G401 (cell line): ENCODE measurements around the gene MC1R. TPM values are rescaled to one million over a fixed set of nuclear protein-coding genes. Genes with fewer than 3 reads are reported as not detected.

Experiments used
- total RNA-seq: library from RNA; depleted of rRNA; stranded (reverse); fragments of >200 nt; shearing (Covaris generic); gene quantifications from 2 replicates; pipeline ENCODE4 v1.2.3, GENCODE V29; 2014; rRNA removed

The MC1R gene
- total RNA-seq, 1 experiment from 2014 or later: 17.2 TPM

Other genes with a start within 250 kb of the MC1R start
- gene CDK10, start 232.2 kb upstream of the MC1R start, total RNA-seq: 57.2 and 58.8 TPM in 2 replicates
- gene SPATA2L, start 217.2 kb upstream of the MC1R start, total RNA-seq: 94.8 and 114 TPM in 2 replicates
- 7.3 and 7.6 TPM in 2 replicates for gene VPS9D1, start 198.0 kb upstream of the MC1R start, total RNA-seq
- gene ZNF276, start 197.3 kb upstream of the MC1R start, total RNA-seq: 7.8 and 19.9 TPM in 2 replicates
- gene FANCA, start 102.2 kb upstream of the MC1R start, total RNA-seq: 24.0 and 36.2 TPM in 2 replicates
- gene SPIRE2, start 90.4 kb upstream of the MC1R start, total RNA-seq: 21.7 and 37.2 TPM in 2 replicates
- gene TCF25, start 45.3 kb upstream of the MC1R start, total RNA-seq: 132 and 147 TPM in 2 replicates
- gene TUBB3, start 4.5 kb downstream of the MC1R start, total RNA-seq: 264 and 266 TPM in 2 replicates
- gene DEF8, start 29.9 kb downstream of the MC1R start, total RNA-seq: 122 and 167 TPM in 2 replicates
- gene DBNDD1, start 100.6 kb downstream of the MC1R start, total RNA-seq: 21.4 and 21.5 TPM in 2 replicates
- not detected in 2 replicates for gene PRDM7, start 158.5 kb downstream of the MC1R start, total RNA-seq